HG03066 (cell line): ENCODE measurements around the gene PKD1.
"Not testable (repeated sequence)": the region's sequence is repeated elsewhere in the genome, so short reads cannot be mapped to it uniquely, and the experiment has no call there.

Experiments
- ATAC-seq: cut with Tn5 transposase; IDR thresholded peaks from one replicate; pipeline ENCODE4 v1.9.1; 2021; ENCODE audit warnings: low read depth; ENCODE audit not compliant: unreplicated experiment

PKD1 gene

DNA sequence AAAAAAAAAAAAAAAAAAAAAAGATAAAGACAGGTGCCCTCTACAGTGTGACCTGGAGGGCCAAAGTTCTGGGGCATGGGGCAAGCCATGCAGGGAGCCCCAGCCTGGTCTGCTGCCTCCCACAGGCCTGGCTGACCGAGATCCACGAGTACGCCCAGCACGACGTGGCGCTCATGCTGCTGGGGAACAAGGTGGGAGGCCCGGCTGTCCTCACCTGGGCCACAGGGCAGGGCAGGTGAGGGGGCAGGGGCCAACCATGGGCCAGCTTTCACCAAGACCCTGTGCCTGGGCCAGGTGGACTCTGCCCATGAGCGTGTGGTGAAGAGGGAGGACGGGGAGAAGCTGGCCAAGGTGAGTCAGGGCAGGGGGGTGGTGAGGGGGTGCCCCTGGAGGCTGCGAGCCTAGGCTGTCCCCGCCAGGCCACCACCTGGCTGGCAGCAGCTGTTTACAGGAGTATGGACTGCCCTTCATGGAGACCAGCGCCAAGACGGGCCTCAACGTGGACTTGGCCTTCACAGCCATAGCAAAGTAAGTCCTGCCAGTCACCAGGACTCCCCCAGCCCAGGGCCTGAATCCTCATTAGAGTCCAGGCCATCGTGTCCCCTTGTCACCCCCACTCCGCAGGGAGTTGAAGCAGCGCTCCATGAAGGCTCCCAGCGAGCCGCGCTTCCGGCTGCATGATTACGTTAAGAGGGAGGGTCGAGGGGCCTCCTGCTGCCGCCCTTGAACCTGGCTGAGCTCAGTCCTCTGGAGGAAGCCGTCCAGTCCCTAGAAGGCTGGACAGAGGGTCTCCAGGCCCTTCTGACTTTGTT lies 17.2 kb upstream of the PKD1 start:
- no peak for ATAC-seq

DNA sequence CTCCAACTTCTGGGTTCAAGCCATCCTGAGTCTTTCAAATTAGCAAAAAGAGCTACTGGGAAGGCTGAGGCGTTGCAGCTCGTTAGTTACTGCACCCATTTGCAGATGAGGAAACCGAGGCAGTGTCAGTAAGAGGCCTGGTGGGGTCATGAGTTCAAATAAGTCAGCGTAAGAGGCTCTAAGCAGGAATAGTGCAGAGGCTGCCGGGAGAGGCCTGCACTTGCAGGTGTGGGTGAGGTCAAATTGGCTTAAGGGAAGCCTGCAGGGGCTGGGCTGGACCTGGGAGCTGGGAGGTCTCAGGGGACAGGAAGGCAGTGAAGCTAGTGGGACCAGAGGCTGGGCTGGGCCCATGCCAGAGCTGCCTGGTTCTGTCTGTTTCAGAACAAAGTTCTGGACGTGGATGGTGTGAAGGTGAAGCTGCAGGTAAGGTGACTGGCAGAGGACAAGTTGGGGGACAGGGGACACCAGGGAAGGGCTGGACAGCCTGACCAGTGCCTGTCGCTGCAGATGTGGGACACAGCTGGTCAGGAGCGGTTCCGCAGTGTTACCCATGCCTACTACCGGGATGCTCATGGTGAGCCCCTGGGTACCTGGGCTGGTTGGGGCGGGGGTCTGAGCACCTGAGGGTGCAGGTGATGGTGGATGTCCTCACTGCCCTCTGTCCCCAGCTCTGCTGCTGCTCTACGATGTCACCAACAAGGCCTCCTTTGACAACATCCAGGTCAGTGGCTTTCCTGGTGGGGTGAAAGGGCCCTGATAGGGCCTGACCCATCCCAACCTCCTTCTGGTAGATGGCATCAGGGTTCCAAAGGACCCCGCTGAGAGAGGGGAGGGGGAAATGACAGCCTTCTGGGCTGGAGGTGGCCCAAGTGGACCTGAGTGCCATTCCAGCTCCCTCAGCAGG lies 15.7 kb upstream of the PKD1 start:
- no peak for ATAC-seq

DNA sequence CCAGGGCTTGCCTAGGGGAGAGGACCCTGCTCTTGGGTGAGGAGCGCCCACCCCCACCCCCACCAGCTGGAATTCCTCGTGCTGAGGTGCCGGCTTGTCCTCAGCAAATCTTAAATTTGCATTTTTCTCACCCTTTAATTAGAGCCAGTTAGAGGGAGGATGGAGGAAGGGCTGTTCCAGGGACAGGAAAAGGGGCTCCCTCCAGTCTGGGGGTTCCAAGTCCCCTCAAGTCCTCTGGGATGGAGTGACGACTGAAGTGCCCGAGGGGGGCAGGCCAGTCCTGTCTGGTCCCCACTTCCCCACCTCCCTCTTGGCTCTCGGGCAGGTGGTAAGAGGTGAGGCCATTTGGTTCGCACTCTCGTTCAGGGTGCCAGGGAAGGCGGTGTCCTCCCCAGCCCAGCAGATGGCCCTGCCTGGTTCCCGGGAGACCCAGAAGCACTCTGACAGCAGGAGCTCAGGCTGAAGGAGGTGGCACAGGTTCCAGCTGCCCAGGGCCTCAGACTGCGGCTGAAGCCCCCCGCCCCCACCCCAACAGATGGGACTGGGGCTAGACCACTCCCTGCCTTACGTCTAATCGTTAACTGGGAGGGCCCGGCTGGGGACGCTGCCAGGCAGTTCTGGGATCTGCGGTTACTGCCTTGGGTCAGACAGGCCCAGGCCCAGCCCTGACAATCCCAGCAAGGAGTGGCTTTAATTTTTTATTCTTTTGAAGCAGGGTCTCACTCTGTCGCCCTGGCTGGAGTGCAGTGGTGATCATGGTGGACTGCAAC lies 14.9 kb upstream of the PKD1 start:
- no peak for ATAC-seq

DNA sequence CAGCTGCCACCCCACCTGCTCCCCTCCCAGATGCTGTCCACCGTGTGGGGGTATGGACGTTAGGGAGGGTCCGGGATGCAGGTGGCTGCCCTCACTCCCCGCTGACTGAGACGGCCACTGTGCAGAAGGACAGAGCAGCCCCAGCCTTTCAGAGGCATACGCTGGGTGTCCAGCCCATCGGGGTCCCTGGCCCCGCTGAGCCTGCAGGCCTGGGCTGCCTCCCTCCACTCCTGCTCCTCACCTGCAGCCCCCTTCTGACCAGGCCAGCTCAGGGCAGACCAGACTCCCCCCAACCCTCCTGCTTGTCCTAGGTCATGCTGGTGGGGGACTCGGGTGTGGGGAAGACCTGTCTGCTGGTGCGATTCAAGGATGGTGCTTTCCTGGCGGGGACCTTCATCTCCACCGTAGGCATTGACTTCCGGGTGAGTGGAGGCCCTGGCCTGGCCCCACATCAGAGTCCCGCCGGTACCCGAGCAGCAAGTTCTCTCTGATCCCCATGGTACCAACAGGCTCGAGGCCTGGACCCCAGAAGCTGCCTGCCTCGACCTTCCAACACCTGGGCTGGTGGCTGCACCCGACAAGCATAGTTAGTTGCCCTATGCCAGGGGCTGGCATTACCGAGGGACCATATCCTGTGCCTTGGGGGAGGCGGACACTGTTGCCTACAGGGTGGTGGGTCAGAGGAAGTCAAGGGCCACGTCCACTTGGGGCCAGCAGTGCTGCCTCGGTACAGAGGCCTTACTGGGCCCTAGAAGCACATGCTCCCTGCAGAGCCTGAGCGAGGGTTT lies 14.1 kb upstream of the PKD1 start:
- ATAC-seq = no peak

DNA sequence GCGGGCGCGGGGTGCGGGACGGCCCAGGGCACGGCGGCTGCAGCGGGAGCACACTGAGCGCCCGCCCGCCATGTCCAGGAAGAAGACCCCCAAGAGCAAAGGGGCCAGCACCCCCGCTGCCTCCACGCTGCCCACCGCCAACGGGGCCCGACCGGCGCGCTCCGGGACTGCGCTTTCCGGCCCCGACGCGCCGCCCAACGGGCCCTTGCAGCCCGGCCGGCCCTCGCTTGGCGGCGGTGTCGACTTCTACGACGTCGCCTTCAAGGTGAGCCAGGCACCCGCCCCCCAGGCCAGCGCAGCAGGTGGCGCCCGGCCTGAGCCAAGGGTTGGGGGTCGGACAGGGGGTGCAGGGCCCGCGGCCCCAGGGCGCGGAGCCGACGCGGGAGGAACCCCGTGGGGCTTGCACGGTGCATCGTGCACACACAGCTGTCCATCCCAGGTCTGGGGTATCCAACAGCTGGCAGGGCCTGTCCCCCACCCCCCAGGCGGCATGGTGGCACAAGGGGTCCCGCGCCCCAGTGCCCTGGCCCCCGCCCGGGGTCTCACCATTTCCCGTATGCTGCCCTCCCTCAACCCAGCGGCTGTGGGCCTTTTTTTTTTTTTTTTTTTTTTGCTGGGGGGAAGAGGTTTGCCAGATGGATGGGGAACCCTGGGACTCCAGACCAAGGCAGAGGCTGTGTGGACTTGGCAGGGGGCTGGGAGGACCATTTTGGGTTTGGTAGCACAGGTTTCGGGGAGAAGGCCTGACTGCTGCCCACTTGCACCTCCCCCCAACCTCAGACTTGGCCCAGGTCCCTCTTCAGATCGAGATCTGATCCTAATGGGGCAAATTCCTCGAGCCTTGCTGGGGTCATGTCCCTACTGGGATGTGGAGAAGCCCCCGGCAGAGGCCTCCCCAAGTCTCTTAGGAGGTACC lies 13.3 kb upstream of the PKD1 start:
- ATAC-seq = no peak

DNA sequence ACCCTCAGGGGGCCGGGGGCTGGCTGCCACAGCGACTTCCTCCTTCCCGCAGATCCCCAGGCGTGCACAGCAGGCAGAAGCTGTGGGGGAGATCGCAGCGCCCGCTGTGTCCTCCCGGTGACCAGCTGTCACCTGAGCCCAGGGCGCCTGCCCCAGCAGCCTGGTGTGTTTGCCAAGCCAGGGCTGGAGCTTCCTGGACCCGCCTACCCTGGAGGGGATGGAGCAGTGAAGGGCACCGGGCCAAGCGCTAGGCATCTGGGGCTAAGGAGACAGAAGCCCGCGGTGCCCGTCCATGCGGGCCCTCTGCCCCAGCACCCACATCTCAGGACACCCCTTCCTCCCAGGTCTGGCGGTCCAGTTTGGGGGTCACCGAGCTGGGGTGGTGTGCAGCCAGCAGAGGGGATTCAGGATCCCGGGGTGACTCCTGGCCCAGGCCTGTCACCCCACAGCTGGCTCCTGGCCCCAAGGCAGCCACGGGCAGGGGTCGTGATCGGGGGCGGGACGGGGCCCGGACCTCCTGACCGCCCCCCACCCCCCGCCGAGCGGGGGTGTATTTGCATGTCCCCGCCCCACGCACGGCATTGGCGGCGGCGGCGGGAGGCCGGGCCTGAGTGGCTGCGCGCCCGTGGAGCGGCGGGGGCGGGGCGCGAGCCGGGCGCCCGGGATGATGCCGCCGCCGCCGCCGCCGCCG lies 12.4 kb upstream of the PKD1 start, which contains the start of gene RAB26:
Gene RAB26, plus strand, starts transcription at position 645 of the 691 bp plus-strand sequence. CDS start 159 bp downstream, outside the sequence.
- ATAC-seq = no peak

DNA sequence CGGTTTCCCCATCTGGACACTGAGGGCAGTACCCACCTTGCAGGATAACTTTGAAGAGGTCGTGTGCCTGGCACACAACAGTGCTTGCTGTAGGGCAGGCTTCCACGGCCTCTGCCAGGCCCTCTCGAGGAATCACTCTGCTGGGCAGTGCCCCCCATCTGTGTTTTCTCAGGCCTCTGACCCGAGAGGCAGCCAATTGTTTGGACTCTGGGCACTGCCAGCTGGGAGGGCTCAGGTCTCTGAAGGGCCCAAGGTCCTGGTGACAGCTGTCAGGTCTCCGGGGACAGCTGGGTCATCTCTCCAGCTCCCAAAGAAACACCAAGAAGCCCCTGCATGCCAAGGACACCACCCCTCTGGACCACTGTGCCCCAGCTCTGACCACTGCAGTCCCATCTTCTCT lies 11.7 kb upstream of the PKD1 start:
- ATAC-seq = no peak

DNA sequence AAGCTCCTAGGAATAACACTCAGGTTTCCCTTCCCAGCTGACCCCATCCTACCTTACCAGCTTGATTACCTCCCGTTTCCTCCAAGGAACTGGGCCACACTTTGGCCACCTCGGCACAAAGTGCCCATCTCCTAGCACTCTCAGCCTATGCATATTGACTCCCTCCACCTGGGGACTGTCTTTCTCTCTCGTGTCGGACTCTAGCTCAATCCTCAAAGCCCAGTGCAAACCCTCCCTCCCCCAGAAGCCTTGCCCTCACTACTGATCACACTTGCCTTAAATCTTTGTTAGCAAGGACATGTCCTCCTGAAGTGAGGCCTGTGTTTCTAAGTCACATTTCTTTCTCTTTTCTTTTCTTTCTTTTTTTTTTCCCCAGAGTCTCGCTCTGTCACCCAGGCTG lies 10.1 kb upstream of the PKD1 start:
- no peak for ATAC-seq

DNA sequence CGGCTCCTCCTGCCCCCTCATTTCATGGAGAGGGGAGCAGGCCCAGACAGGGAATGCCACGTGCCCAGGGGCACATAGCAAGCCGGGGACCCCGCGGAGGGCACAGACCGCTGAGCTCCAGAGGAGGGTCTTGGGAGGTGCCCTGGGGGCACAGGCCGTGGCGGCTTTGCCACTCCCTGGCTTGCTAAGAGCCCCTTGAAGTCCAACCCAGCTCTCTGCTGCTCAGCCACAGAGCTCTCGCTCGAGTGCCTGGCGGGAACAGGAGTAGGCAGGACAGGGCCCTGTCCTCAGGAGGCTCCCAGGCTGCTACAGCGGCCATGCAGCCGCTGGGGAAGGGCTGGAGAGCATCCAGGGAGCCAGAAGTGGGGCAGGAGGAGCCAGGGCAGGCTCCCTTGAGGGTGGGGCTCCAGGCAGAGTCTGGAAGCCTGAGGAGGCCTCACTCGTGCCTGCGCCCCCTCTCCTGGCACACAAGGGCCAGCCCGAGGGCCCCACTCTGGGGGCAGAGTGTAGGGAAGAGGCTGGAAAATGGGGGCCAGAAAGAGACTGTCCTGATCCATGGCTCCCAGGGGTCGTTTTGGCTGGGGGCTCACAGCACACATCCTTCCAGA lies 8.3 kb upstream of the PKD1 start:
- ATAC-seq = no peak

DNA sequence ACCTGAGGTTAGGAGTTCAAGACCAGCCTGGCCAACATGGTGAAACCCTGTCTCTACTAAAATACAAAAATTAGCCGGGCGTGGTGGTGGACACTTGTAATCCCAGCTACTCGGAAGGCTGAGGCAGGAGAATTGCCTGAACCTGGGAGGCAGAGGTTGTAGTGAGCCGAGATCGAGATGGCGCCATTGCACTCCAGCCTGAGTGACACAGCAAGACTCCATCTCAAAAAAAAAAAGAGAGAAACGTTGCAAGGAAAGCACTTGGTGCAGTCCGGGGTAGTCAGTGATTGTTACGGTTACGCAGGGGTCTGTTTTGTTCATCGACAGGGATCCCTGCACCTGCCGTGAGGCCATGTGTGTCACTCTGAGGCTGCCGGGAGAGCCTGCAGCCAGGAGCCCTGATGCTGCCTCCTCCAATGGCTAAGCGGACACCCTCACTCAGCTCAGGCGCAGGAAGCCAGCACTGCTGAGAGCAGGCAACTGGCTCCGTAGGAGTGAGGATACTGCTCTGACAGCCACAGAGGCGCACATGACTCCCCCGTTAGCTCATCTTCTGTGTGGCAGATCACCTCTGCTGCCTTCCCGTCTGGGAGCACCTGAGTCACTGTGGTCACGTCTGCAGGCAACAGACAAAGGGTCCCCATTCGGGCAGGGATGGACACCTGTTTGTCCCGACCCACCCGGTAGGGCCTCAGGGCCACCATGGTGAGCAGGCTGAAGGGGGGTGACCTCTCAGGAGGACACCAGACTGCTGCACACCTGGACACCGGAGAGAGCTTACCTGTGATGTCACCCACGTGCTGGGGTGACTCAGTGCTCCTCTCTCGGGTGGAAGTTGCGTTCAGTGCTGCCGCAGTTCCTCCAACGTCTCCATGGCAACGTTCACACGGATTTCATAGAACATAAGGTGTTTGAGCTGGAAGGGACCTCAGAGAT lies 7.5 kb upstream of the PKD1 start:
- ATAC-seq = no peak

DNA sequence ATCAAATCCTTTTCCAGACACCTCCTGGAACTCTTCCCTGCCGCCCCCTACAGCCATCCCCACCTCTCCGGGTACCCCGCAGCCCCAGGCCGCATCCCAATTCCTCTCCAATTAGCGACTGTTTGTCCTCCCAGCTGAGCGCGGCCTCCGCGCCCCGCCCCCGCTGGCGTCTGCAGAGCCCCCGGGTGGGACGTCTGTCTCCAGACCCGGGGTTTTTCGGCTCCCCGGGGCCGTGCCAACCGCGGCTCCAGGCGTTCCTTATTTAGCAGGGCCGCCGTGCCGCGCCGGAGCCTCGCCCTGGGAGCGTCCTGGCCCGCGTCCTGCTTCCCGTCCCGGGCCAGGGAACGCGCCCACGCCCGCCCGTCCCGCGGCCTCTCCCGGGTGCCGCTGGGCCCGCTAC lies 627 bp downstream of the PKD1 start:
- ATAC-seq = not testable (repeated sequence)

DNA sequence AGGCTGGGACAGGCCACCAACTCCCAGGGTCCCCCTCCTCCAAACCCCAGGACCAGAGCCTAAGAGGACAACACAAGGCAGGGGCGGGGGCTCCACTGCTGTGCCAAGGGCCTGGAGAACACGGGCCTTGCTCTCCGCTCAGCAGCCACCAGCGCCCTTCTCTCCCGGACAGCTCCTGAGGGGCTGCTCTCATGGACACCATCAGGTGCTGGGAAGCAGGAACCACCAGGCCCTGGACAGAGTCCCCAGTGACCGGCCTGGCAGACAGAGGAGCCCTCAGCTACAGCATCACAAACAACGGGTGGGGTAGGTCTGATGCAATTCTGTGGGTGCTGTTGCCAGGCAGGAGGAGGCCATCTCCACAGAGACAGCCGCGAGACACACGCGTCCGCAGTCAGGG lies 1.9 kb downstream of the PKD1 start:
- ATAC-seq = not testable (repeated sequence)

DNA sequence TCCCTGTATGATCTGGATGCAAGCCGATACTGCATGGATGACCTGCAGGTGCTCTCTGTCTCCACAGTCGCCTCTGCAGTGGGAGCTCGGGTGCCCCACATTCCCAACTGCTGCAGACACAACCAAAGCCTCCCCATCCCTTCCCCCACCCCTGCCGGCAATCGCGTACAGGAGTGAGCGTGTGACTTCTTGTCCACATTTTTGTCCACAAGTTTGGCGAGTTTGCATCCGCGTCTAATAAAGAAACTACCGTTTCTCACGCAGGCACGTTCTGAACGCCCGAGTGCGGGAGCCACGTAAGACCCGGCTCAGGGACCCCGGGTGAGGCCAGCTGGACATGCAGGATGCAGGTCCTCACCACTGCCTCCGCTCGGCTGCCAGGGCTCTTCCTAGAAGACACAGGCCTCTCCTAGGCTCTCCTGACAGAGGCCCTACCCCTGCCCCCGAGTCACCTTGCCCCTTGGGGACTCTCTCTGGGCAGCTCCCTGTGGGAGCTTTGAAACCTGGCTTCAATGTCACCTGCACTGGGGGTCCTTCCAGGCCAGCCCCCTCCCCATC lies 5.7 kb downstream of the PKD1 start:
- ATAC-seq = not testable (repeated sequence)

DNA sequence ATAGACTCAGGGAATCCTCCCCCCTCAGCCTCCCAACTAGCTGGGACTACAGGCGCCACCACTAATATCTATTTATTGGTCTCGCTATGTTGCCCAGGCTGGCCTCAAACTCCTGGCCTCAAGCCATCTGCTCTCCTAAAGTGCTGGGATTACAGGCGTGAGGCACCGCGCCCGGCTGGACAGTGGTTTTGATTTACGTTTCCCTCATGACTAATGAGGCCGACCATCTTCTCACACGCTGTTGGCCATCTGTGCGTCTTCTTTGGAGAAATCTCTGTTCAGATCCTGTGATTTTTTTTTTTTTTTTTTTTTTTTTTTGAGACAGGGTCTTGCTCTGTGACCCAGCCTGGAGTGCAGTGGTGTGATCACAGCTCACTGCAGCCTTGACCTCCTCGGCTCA lies 6.4 kb downstream of the PKD1 start:
- not testable (repeated sequence) for ATAC-seq

DNA sequence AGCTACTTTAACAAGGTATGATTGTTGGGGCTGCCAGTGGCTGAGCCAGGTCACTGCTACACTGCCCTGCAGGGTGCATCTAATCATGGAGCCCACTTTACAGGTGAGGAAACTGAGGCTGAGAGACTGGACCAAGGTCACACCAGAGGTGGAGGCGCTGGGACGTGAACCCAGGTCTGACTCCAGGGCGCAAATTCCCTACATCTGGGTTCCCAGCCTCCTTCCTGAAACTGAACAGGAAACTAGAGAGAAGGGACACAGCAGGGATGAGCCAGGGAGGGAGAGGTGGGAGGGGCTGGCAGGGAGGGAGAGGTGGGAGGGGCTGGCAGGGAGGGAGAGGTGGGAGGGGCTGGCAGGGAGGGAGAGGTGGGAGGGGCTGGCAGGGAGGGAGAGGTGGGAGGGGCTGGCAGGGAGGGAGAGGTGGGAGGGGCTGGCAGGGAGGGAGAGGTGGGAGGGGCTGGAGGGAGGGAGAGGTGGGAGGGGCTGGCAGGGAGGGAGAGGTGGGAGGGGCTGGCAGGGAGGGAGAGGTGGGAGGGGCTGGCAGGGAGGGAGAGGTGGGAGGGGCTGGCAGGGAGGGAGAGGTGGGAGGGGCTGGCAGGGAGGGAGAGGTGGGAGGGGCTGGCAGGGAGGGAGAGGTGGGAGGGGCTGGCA lies 7.9 kb downstream of the PKD1 start:
- not testable (repeated sequence) for ATAC-seq

DNA sequence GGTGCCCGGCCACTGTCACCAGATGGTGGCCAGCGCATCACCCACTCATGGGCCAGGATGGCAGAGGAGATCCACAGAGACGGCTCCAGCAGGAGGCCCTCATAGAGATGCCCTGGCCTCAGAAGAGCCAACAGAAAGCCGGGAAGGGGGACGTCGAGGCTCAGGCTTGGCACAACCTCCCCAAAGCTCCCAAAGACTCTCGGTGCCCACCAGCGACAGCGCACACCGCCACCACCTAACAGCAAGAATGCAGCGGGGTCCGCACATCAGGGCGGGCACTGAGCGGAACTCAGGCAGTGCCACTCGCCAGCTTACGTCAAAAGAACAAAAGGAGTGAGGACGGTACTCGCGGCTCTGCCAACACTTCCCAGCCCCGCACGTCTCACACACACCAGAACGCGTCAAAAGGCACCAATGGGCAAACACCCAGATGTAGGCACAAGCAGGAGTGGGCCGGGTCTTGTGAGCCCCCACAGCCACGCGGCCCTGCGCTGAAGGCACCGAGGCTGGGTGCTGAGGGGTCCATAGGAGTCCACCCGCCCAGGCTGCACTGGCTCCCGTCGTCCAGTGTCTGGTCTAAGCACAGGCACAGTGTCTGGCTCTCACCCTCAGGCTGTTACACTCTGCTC lies 8.7 kb downstream of the PKD1 start:
- ATAC-seq = not testable (repeated sequence)
